ENCODE data around the gene NKAIN2. TPM values are rescaled to one million over a fixed set of nuclear protein-coding genes. Genes with fewer than 3 reads are reported as not detected.

Gene NKAIN2
- total RNA-seq, 1 experiment from 2014 or later: not detected

DNA sequence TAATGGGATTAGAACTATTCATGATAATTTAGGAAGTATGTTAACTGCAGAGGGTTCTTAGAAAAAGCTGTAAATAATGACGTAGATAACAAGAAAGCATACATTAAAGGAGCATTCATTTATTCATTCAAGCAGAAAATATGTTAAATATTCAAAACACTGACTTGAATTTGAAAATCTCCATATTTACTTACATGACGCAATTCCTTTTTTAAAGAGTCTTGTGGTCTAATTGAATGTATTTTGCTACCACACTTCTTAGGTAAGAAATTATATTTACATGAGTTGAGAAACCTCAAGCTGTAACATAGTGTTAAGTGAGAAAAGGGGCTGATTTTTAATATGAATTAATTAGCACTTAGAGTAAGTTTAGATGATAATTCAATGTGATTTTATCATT lies 38.9 kb upstream of the NKAIN2 start:
- H3K36me3 ChIP-seq (ENCODE audit: control insufficient read depth in 1 of 2, insufficient read depth in 2 of 2, low read length in 2 of 2): no peaks in the 10 kb centered on the region
- no peak overlapping the region for H3K4me2 ChIP-seq (ENCODE audit: low read length)
- H3K4me1 ChIP-seq (ENCODE audit: control insufficient read depth in 1 of 2, insufficient read depth in 2 of 2, low read length in 2 of 2): no peaks in the 10 kb centered on the region
- H3K27ac ChIP-seq (ENCODE audit: low read depth, low read length): no peak overlapping the region
- no peak for DNase-seq (ENCODE audit: low read depth, low spot score)
- intact Hi-C loops (cut with micrococcal nuclease): no loop called here
- H3K27me3 ChIP-seq (ENCODE audit: insufficient read depth, low read length): 0 out of 2 replicates have a peak, but pooled peaks cover 4% of the 10 kb centered on the region
- no peak for TF ChIP-seq ZFX (IDR thresholded peaks at IDR 0.05)
- TF ChIP-seq, protein P1, sequence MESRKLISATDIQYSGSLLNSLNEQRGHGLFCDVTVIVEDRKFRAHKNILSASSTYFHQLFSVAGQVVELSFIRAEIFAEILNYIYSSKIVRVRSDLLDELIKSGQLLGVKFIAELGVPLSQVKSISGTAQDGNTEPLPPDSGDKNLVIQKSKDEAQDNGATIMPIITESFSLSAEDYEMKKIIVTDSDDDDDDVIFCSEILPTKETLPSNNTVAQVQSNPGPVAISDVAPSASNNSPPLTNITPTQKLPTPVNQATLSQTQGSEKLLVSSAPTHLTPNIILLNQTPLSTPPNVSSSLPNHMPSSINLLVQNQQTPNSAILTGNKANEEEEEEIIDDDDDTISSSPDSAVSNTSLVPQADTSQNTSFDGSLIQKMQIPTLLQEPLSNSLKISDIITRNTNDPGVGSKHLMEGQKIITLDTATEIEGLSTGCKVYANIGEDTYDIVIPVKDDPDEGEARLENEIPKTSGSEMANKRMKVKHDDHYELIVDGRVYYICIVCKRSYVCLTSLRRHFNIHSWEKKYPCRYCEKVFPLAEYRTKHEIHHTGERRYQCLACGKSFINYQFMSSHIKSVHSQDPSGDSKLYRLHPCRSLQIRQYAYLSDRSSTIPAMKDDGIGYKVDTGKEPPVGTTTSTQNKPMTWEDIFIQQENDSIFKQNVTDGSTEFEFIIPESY (IDR thresholded peaks at IDR 0.05; ENCODE audit: extremely low read depth, insufficient replicate concordance, low read length): no peak
- TF ChIP-seq JUND (IDR thresholded peaks at IDR 0.05): no peak
- TF ChIP-seq YY1 (IDR thresholded peaks at IDR 0.05; ENCODE audit: extremely low read depth, insufficient replicate concordance, low read depth, low read length): no peak
- no peak for TF ChIP-seq CEBPB (IDR thresholded peaks at IDR 0.05; ENCODE audit: low read depth)
- ChIA-PET CTCF (no interaction called here), POLR2A (no interaction called here), RAD21 (ENCODE audit: low non-redundant PET in 1 of 2, low total read pairs in 2 of 2, uncharacterized antibody in 2 of 2, unreplicated experiment in 2 of 2) (no interaction called here)
- no peaks in the 10 kb centered on the region for H3K79me2 ChIP-seq (ENCODE audit: insufficient read depth, low read length)
- ATAC-seq: no peak
- no peaks in the 10 kb centered on the region for H4K20me1 ChIP-seq (ENCODE audit: insufficient read depth)
- H3K9ac ChIP-seq (ENCODE audit: low read length): no peak overlapping the region
- no peaks in the 10 kb centered on the region for H3K9me3 ChIP-seq (ENCODE audit: control insufficient read depth in 1 of 2, insufficient read depth in 1 of 2, low read depth in 1 of 2, low read length in 2 of 2)
- no peaks in the 10 kb centered on the region for H3K9me2 ChIP-seq (ENCODE audit: insufficient read depth)
- no peak overlapping the region for H2AFZ ChIP-seq (ENCODE audit: low read depth, low read length, poor library complexity, severe bottlenecking)
- H3K4me3 ChIP-seq (replicated peaks in 1 of 2; ENCODE audit: low read depth in 1 of 2, low read length in 2 of 2): no peak overlapping the region
- BruUV-seq (replicated peaks): no TSS peak

DNA sequence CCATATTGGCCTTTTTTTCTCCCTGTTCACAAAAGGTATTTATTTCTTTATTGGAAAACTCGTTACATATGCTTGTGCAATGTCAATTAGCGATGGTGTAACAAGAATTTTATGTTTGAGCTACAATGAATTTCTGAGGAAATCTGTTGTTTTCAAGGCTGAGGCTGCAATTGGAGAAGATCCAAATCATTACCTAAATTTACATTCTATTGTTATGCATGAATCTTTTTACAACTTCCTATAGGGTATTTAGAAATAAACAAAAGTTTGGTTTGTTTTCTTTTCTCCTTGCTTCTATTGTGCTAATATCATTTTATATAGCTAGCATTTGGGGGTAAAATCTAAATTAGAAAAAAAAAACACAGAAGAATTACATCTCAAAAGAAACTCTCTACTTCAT lies 34.7 kb upstream of the NKAIN2 start:
- no TSS peak for BruUV-seq (replicated peaks)
- Histone ChIP-seq H3K27ac (ENCODE audit: low read depth, low read length) (no peak overlapping the region), H3K4me3 (replicated peaks in 1 of 2; ENCODE audit: low read depth in 1 of 2, low read length in 2 of 2) (no peak overlapping the region), H4K20me1 (ENCODE audit: insufficient read depth) (no peaks in the 10 kb centered on the region), H3K4me2 (ENCODE audit: low read length) (no peak overlapping the region), H3K27me3 (ENCODE audit: insufficient read depth, low read length) (0 out of 2 replicates have a peak, but pooled peaks cover under 1% of the 10 kb centered on the region), H3K36me3 (ENCODE audit: control insufficient read depth in 1 of 2, insufficient read depth in 2 of 2, low read length in 2 of 2) (no peaks in the 10 kb centered on the region), H3K9me3 (ENCODE audit: control insufficient read depth in 1 of 2, insufficient read depth in 1 of 2, low read depth in 1 of 2, low read length in 2 of 2) (no peaks in the 10 kb centered on the region), H3K9me2 (ENCODE audit: insufficient read depth) (no peaks in the 10 kb centered on the region), H2AFZ (ENCODE audit: low read depth, low read length, poor library complexity, severe bottlenecking) (no peak overlapping the region), H3K4me1 (ENCODE audit: control insufficient read depth in 1 of 2, insufficient read depth in 2 of 2, low read length in 2 of 2) (no peaks in the 10 kb centered on the region), H3K79me2 (ENCODE audit: insufficient read depth, low read length) (no peaks in the 10 kb centered on the region), H3K9ac (ENCODE audit: low read length) (no peak overlapping the region)
- DNase-seq (ENCODE audit: low read depth, low spot score) (no peak), ATAC-seq (no peak)
- intact Hi-C loops (cut with micrococcal nuclease): no loop called here
- RAD21 ChIA-PET (ENCODE audit: low non-redundant PET in 1 of 2, low total read pairs in 2 of 2, uncharacterized antibody in 2 of 2, unreplicated experiment in 2 of 2): no interaction called here
- CTCF ChIA-PET: no interaction called here
- POLR2A ChIA-PET: no interaction called here
- TF ChIP-seq RAD21 (IDR thresholded peaks at IDR 0.05; ENCODE audit: low read depth) (no peak), TCF7L2 (IDR thresholded peaks at IDR 0.05; ENCODE audit: borderline replicate concordance, extremely low read depth, insufficient read depth, insufficient read length) (no peak), CEBPB (IDR thresholded peaks at IDR 0.05; ENCODE audit: low read depth) (no peak), ZNF274 (IDR thresholded peaks at IDR 0.05; ENCODE audit: low read depth, low read length) (no peak), SIN3A (IDR thresholded peaks at IDR 0.05; ENCODE audit: low read depth) (no peak), EZH2phosphoT487 (IDR thresholded peaks at IDR 0.05; ENCODE audit: borderline replicate concordance) (no peak), ZFX (IDR thresholded peaks at IDR 0.05) (no peak), EZH2 (IDR thresholded peaks at IDR 0.05) (no peak), EGR1 (IDR thresholded peaks at IDR 0.05; ENCODE audit: low read depth) (no peak)
- TF ChIP-seq, protein P1 (IDR thresholded peaks at IDR 0.05; ENCODE audit: extremely low read depth, insufficient replicate concordance, low read length): no peak
- TF ChIP-seq, protein P2, sequence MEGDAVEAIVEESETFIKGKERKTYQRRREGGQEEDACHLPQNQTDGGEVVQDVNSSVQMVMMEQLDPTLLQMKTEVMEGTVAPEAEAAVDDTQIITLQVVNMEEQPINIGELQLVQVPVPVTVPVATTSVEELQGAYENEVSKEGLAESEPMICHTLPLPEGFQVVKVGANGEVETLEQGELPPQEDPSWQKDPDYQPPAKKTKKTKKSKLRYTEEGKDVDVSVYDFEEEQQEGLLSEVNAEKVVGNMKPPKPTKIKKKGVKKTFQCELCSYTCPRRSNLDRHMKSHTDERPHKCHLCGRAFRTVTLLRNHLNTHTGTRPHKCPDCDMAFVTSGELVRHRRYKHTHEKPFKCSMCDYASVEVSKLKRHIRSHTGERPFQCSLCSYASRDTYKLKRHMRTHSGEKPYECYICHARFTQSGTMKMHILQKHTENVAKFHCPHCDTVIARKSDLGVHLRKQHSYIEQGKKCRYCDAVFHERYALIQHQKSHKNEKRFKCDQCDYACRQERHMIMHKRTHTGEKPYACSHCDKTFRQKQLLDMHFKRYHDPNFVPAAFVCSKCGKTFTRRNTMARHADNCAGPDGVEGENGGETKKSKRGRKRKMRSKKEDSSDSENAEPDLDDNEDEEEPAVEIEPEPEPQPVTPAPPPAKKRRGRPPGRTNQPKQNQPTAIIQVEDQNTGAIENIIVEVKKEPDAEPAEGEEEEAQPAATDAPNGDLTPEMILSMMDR (IDR thresholded peaks at IDR 0.05 in 2 of 3, conservative IDR thresholded peaks at IDR 0.05 in 1 of 3; ENCODE audit: borderline replicate concordance in 1 of 3, insufficient read depth in 1 of 3, low read depth in 2 of 3, low read length in 2 of 3): no peak
- TF ChIP-seq, protein P3, sequence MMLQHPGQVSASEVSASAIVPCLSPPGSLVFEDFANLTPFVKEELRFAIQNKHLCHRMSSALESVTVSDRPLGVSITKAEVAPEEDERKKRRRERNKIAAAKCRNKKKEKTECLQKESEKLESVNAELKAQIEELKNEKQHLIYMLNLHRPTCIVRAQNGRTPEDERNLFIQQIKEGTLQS (IDR thresholded peaks at IDR 0.05): no peak
